Kidney epithelial cell (primary cell): Measurements from ENCODE around the gene RPS27. TPM values are rescaled to one million over a fixed set of nuclear protein-coding genes. Genes with fewer than 3 reads are reported as not detected.
"Not testable (repeated sequence)": the region's sequence is repeated elsewhere in the genome, so short reads cannot be mapped to it uniquely, and the experiment has no call there.

Source experiments
- DNase-seq: peaks from one replicate; pipeline ENCODE4 v3.0.0-alpha.2; 2010; ENCODE audit warnings: low read depth
- H3K27me3 ChIP-seq: 2 replicates; pipeline ENCODE4 v1.6.0; 2011; ENCODE audit warnings: low read length; ENCODE audit not compliant: control insufficient read depth, insufficient read depth
- H3K36me3 ChIP-seq: 2 replicates; pipeline ENCODE4 v1.5.1; 2011; ENCODE audit warnings: low read length; ENCODE audit not compliant: control insufficient read depth, insufficient read depth
- H3K4me3 ChIP-seq: 2 replicates; pipeline ENCODE4 v1.5.1; 2011; ENCODE audit warnings: low read depth, mild to moderate bottlenecking, control low read depth, low read length
- total RNA-seq: library from RNA; depleted of rRNA; stranded (reverse); fragments of >200 nt; gene quantifications from 2 replicates; pipeline ENCODE4 v1.2.3, GENCODE V29; 2015
- TF ChIP-seq, protein P1 (sequence below): IDR thresholded peaks from 2 replicates; pipeline ENCODE4 v1.5.1; 2011; ENCODE audit warnings: mild to moderate bottlenecking, moderate library complexity, low read length, control low read depth, inconsistent platforms; ENCODE audit not compliant: insufficient read depth, poor library complexity, severe bottlenecking

Gene RPS27
- total RNA-seq, 1 donor from 2014 or later: 2,407 TPM

DNA sequence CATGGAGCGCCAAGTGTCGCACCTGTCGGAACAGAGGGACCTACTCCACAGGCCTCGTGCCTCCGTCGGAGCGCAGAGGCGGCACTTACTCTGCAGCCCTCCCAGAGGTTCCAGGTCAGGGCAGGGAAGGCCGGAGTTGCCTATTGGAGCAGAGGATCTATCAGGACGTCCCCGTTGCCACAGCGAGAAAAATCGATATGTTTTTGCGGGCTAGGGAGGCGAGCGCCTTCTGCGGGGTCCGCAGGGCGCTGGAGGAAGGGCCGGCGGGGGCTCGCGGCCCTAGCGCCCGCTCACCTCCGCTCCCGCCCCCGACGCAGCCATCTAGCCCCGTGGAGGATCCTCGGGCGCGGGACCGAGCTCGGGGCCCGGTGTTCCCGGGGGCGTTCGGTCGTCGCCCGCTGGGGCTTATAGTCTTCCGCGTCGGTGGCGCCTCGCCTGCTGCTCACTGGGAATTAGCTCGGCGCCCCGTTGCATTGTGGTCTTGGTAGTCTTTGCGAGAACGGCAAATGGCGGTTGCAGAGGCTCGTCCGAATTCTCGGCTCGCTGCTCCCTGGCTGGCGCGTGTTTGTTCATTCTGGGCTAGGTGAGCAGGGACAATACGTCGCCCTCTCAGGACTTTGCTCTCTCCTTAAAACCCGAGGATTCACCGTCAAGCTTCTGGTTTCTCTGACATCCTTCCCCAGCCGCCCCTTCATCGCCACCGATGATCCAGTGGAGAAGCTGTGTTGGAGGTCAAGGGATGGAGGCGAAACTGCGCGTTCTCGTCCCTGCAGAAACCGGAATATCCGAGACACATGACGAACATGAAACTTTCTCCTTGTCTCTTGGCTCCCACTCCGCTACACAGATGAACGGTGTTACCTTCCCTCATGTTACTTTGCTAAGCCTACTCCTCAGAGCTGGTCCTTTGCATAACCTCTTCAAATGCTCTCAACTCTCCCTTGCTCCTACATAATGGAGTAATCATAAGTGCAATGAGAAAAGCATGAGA lies 13.0 kb upstream of the RPS27 start, which contains the start of gene JTB:
Gene JTB, minus strand, starts transcription at position 425 of the 991 bp plus-strand sequence. Its CDS starts 422 bp downstream, at position 3.
- DNase-seq: no peak
- TF ChIP-seq, protein P1, sequence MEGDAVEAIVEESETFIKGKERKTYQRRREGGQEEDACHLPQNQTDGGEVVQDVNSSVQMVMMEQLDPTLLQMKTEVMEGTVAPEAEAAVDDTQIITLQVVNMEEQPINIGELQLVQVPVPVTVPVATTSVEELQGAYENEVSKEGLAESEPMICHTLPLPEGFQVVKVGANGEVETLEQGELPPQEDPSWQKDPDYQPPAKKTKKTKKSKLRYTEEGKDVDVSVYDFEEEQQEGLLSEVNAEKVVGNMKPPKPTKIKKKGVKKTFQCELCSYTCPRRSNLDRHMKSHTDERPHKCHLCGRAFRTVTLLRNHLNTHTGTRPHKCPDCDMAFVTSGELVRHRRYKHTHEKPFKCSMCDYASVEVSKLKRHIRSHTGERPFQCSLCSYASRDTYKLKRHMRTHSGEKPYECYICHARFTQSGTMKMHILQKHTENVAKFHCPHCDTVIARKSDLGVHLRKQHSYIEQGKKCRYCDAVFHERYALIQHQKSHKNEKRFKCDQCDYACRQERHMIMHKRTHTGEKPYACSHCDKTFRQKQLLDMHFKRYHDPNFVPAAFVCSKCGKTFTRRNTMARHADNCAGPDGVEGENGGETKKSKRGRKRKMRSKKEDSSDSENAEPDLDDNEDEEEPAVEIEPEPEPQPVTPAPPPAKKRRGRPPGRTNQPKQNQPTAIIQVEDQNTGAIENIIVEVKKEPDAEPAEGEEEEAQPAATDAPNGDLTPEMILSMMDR: no peak
- peaks cover 2% of the 10 kb centered on the region for H3K36me3 ChIP-seq

DNA sequence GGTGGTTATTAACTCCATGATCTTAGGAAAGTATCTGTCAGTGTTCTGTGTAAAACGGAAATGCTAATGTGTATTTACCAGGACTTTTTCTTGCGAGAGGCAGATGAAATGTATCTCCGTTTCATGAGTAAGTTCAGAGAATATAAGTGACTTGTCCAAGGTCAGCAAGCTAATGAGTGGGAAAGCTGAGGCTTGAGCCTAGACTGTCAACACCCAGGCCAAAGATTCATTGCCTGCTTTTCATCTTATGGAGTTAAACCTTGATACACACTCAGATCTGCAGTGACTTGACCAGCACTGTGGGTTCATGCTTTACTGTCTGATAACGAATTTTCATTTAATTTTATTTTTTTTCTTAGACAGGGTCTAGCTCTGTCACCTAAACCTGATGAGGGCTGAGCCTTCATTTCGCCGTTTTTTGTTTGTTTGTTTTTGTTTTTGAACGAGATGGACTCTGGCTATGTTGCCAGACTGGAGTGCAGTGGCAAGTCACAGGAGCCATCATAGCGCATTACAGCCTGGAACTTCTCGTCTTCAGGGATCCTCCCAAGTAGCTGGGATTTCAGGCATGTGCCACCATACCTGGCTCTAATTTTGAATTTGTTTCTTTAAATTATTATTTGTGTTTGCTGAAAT lies 12.2 kb upstream of the RPS27 start:
- no peaks in the 10 kb centered on the region for H3K27me3 ChIP-seq
- H3K36me3 ChIP-seq: peaks cover 2% of the 10 kb centered on the region
- DNase-seq: no peak
- TF ChIP-seq, protein P1: no peak
- H3K4me3 ChIP-seq: peak overlapping the region; percentile 93

More for the DNA sequence above, 13.0 kb upstream of the RPS27 start, which contains the start of gene JTB:
- H3K4me3 ChIP-seq: peak within 1 kb of the TSS; percentile 93
- H3K27me3 ChIP-seq: no peaks in the 10 kb centered on the region

DNA sequence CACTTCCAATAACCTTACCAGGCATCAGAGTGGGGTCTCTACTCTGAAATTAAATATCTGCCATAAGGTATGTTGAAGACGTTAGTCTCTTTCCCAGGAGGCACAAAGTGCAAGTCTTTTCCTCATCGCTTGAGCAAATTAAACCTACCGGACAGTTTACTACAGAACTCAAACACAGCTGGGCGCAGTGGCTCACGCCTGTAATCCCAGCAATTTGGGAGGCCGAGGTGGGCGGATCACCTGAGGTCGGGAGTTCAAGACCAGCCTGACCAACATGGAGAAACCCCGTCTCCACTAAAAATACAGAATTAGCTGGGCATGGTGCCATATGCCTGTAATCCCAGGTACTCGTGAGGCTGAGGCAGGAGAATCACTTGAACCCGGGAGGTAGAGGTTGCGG lies 11.5 kb upstream of the RPS27 start:
- not testable (repeated sequence) for DNase-seq, H3K27me3 ChIP-seq, H3K4me3 ChIP-seq, H3K36me3 ChIP-seq

DNA sequence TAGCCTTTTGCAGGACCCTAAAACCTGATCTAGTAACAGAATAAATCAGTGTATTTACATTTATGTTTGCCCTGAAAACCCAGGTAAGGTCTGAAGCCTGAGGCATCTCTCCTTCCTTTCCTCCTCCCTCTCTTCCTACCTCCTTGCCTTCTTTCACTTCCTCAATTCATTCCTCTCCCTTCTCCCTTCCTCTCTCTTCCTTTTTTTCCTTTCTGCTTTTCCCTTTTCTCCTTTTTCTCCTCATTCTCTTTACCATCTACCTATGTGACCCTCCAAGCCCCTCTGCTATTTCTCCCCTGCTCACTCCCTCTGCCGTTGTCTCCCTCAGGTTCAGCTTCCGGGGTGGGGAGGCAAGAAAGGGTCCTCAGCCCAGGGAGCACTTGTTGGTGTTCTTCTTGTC lies 8.8 kb upstream of the RPS27 start:
- not testable (repeated sequence) for DNase-seq, H3K27me3 ChIP-seq, H3K36me3 ChIP-seq, H3K4me3 ChIP-seq

DNA sequence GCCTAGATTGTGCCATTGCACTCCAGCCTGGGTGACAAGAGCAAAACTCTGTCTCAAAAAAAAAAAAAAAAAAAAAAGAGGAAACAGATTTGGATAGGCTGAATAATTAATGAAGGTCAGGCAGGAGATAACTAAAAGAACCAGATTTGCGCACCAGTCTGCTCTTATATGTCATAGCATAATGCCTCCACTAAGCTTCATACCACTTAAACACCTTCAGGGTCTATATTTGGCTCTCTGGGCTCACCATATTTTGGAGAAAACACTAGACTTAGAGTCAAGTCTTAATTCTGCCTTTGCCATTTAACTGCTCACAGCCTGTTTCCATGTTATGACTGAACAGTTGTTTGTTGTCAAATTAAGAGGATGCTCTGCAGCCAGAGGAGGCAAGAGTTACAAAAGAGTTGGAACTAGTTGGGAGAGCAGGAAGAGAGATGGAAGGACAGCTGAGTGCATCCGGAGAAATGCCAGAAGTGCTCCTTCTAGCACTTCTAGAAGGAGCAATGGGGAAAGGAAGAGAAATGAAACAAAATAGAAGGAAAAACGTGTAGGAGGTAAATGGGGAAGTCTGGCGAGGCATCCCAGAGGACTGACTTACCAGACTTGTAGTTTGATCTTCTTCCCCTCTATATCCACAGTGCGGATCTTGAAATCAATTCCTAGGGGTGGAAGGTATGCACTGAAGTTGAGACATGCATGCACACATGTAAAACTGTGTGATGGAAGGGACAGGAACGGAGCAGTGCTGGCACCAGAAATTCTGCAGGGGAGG lies 6.3 kb upstream of the RPS27 start:
- Histone ChIP-seq H3K36me3 (peaks cover 2% of the 10 kb centered on the region), H3K27me3 (no peaks in the 10 kb centered on the region), H3K4me3 (peak overlapping the region; percentile 52)
- DNase-seq: no peak
- TF ChIP-seq, protein P1: no peak

DNA sequence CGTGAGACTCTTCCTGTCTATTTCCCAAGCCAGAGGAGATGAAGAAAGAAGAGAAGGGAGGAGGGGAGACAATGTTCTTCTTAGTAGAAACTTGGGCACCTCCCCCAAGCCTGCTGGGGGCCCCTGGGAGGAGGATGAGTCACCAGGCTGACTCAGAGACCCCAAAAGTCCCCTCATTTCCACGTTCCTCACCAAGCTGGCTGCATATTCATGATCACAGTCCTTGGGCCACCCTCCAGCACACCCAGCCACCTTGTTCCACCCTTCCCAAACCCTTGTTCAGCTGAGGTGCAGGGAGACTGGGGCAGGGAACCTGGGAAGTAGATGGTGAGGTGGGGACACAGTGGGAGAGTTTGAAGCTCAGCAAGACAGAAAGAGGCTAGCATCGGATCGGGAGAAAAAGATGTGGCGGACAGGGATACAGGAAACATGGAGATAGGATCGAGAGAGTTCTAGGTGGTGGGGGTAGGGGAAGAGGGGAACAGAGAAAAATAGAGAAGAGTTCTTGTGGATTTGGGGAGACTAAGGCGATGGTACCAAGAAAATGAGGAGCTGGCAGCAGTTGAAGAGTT lies 5.1 kb upstream of the RPS27 start:
- Histone ChIP-seq H3K36me3 (peaks cover 2% of the 10 kb centered on the region), H3K4me3 (peak overlapping the region; percentile 52), H3K27me3 (no peaks in the 10 kb centered on the region)
- TF ChIP-seq, protein P1: no peak
- no peak for DNase-seq
